H1 (cell line): ENCODE measurements around the gene ITPKC. TPM values are rescaled to one million over a fixed set of nuclear protein-coding genes. Genes with fewer than 3 reads are reported as not detected.
A peak's percentile ranks its signal among the peaks of the same experiment; 100 is the strongest.

Experiments used
- CTCF ChIA-PET: fragments of 300-600 bp; sonication (Branson Sonifier 250); formaldehyde crosslinking; loops from one replicate; lab custom pipeline; 2021; ENCODE audit not compliant: partially characterized antibody; lab: Charles Lee
- POLR2A ChIA-PET: fragments of 300-600 bp; sonication (Branson Sonifier 250); formaldehyde crosslinking; loops from one replicate; lab custom pipeline; 2021; ENCODE audit warnings: inconsistent platforms; ENCODE audit not compliant: partially characterized antibody; lab: Charles Lee
- DNase-seq, 2 experiments: peaks; one replicate each; pipeline versions ENCODE4 v3.0.0 to v3.0.0-alpha.2; 2010 to 2022; ENCODE audit warnings: low spot score in 2 of 2, low read depth in 1 of 2, mixed read lengths in 1 of 2
- FAIRE-seq: peaks from 2 replicates; lab custom pipeline; 2011; peaks lifted over from hg19 to GRCh38; lab: Jason Lieb, UNC
- H2AFZ ChIP-seq: 2 replicates; pipeline ENCODE4 v1.8.1; 2012; ENCODE audit warnings: low read length, inconsistent platforms
- H2AK5ac ChIP-seq: 2 replicates; pipeline ENCODE4 v1.6.1; 2013; ENCODE audit warnings: low read depth, low read length
- H2BK120ac ChIP-seq: replicated peaks from 2 replicates; pipeline ENCODE3; 2013; ENCODE audit warnings: low read depth, low read length, inconsistent platforms
- H2BK12ac ChIP-seq: 2 replicates; pipeline ENCODE4 v1.6.1; 2013; ENCODE audit warnings: low read depth, low read length
- H2BK15ac ChIP-seq: 2 replicates; pipeline ENCODE4 v1.6.1; 2013; ENCODE audit warnings: low read length
- H2BK20ac ChIP-seq: 2 replicates; pipeline ENCODE4 v1.6.1; 2013; ENCODE audit warnings: low read length
- H2BK5ac ChIP-seq: 2 replicates; pipeline ENCODE4 v1.6.1; 2013; ENCODE audit warnings: low read depth, low read length
- H3K14ac ChIP-seq: 2 replicates; pipeline ENCODE4 v1.6.1; 2013; ENCODE audit warnings: inconsistent platforms; ENCODE audit not compliant: insufficient read length
- H3K18ac ChIP-seq: 2 replicates; pipeline ENCODE4 v1.6.1; 2013; ENCODE audit warnings: low read length; ENCODE audit errors: extremely low read depth
- H3K23ac ChIP-seq: 2 replicates; pipeline ENCODE4 v1.6.1; 2013; ENCODE audit warnings: inconsistent platforms; ENCODE audit not compliant: insufficient read length
- H3K23me2 ChIP-seq: 2 replicates; pipeline ENCODE4 v1.6.1; 2013; ENCODE audit warnings: low read depth, low read length
- H3K27ac ChIP-seq: 2 replicates; pipeline ENCODE4 v1.6.1; 2011; ENCODE audit warnings: low read depth, low read length, inconsistent platforms
- H3K27me3 ChIP-seq, 4 experiments: replicated peaks in 1 of 4; 1 replicate in 1 of 4; 2 replicates in 3 of 4; pipeline versions ENCODE4 v1.6.1 to v1.8.1; 2011 to 2013; ENCODE audit warnings: low read length in 3 of 4, mild to moderate bottlenecking in 3 of 4, inconsistent platforms in 2 of 4, mixed read lengths in 2 of 4, moderate library complexity in 1 of 4; ENCODE audit not compliant: control insufficient read depth in 3 of 4, insufficient read depth in 3 of 4; ENCODE audit errors: extremely low read depth in 1 of 4
- H3K36me3 ChIP-seq, 4 experiments: 2 replicates each; pipeline versions ENCODE4 v1.6.1 to v1.8.1; 2011 to 2013; ENCODE audit warnings: mild to moderate bottlenecking in 4 of 4, low read length in 3 of 4, moderate library complexity in 2 of 4, control low read depth in 1 of 4, inconsistent platforms in 1 of 4; ENCODE audit not compliant: insufficient read depth in 4 of 4, control insufficient read depth in 2 of 4
- H3K4ac ChIP-seq: replicated peaks from 2 replicates; pipeline ENCODE3; 2013; ENCODE audit warnings: low read length, low read depth, mixed read lengths, inconsistent platforms; ENCODE audit not compliant: insufficient read length
- H3K4me1 ChIP-seq, 4 experiments: replicated peaks in 1 of 4; 1 replicate in 1 of 4; 2 replicates in 3 of 4; pipeline versions ENCODE4 v1.6.1 to v1.8.1; 2011 to 2013; ENCODE audit warnings: low read length in 3 of 4, inconsistent platforms in 2 of 4, mixed read lengths in 1 of 4; ENCODE audit not compliant: insufficient read depth in 4 of 4, control insufficient read depth in 3 of 4
- H3K4me2 ChIP-seq, 2 experiments: 2 replicates each; pipeline versions ENCODE4 v1.6.1 to v1.8.1; 2011 to 2013; ENCODE audit warnings: low read depth in 2 of 2, low read length in 2 of 2, control low read depth in 1 of 2, inconsistent platforms in 1 of 2, mild to moderate bottlenecking in 1 of 2; ENCODE audit not compliant: insufficient read depth in 1 of 2
- H3K4me3 ChIP-seq, 4 experiments: fragments of 200-600, 300-600 bp in 1 of 4; sonication (generic), shearing (Covaris generic), sonication (Bioruptor Twin) in 1 of 4; 2 replicates each; pipeline versions ENCODE4 v1.5.1 to v1.8.1; 2011 to 2016; ENCODE audit warnings: low read length in 4 of 4, low read depth in 3 of 4, control low read depth in 2 of 4, inconsistent platforms in 2 of 4, mild to moderate bottlenecking in 2 of 4, mixed read lengths in 1 of 4, moderate library complexity in 1 of 4; ENCODE audit not compliant: insufficient read depth in 2 of 4; ENCODE audit errors: extremely low read depth in 1 of 4
- H3K56ac ChIP-seq: replicated peaks from 2 replicates; pipeline ENCODE3; 2013; ENCODE audit warnings: low read depth, mild to moderate bottlenecking, mixed read lengths, low read length, inconsistent platforms; ENCODE audit not compliant: insufficient read length
- H3K79me1 ChIP-seq: 2 replicates; pipeline ENCODE4 v1.6.1; 2013; ENCODE audit warnings: low read depth, low read length, control low read depth
- H3K79me2 ChIP-seq, 2 experiments: 2 replicates each; pipeline versions ENCODE4 v1.6.1 to v1.8.1; 2012 to 2013; ENCODE audit warnings: low read length in 2 of 2, mild to moderate bottlenecking in 2 of 2, inconsistent platforms in 1 of 2; ENCODE audit not compliant: insufficient read depth in 2 of 2, control insufficient read depth in 1 of 2
- H3K9ac ChIP-seq, 4 experiments: replicated peaks in 1 of 4; 1 replicate in 1 of 4; 2 replicates in 3 of 4; pipeline versions ENCODE4 v1.6.1 to v1.8.1; 2011 to 2013; ENCODE audit warnings: low read depth in 3 of 4, low read length in 3 of 4, control low read depth in 2 of 4, mild to moderate bottlenecking in 2 of 4, moderate library complexity in 2 of 4, inconsistent platforms in 1 of 4; ENCODE audit errors: extremely low read depth in 1 of 4
- H3K9me3 ChIP-seq, 2 experiments: 2 replicates each; pipeline versions ENCODE4 v1.6.1 to v1.8.1; 2012 to 2013; ENCODE audit warnings: mild to moderate bottlenecking in 2 of 2, moderate library complexity in 2 of 2, control low read depth in 1 of 2, inconsistent platforms in 1 of 2, low read depth in 1 of 2, low read length in 1 of 2, mixed read lengths in 1 of 2; ENCODE audit not compliant: insufficient read depth in 2 of 2
- H4K20me1 ChIP-seq, 2 experiments: replicated peaks in 1 of 2; 2 replicates each; pipeline versions ENCODE3 to v1.8.1; 2011 to 2013; ENCODE audit warnings: inconsistent platforms in 2 of 2, low read length in 2 of 2, mild to moderate bottlenecking in 1 of 2; ENCODE audit not compliant: insufficient read depth in 2 of 2, control insufficient read depth in 1 of 2
- H4K5ac ChIP-seq: 2 replicates; pipeline ENCODE4 v1.6.1; 2013; ENCODE audit warnings: low read length, low read depth, mixed read lengths, inconsistent platforms; ENCODE audit not compliant: insufficient read length
- H4K8ac ChIP-seq: 2 replicates; pipeline ENCODE4 v1.8.0; 2013; ENCODE audit warnings: mild to moderate bottlenecking, moderate library complexity, low read length, inconsistent platforms; ENCODE audit not compliant: insufficient read depth; ENCODE audit errors: extremely low read depth
- H4K91ac ChIP-seq: replicated peaks from 2 replicates; pipeline ENCODE3; 2013; ENCODE audit warnings: low read length, mixed read lengths, inconsistent platforms; ENCODE audit not compliant: insufficient read length
- CBX5 ChIP-seq: fragments of 300-800, 300-1000 bp; sonication (generic); IDR thresholded peaks from 2 replicates; pipeline ENCODE4 v1.7.1; 2016; ENCODE audit warnings: antibody characterized with exemption, low read length, low read depth
- FOSL1 ChIP-seq: IDR thresholded peaks from 2 replicates; pipeline ENCODE4 v1.6.1; 2011; ENCODE audit warnings: mild to moderate bottlenecking, low read depth, low read length, moderate library complexity; ENCODE audit not compliant: insufficient read depth
- KDM4A ChIP-seq: IDR thresholded peaks from one replicate; pipeline ENCODE4 v1.7.1; 2012; ENCODE audit warnings: low read depth, mild to moderate bottlenecking, moderate library complexity, low read length, inconsistent platforms; ENCODE audit not compliant: severe bottlenecking
- KDM5A ChIP-seq: fragments of 200-600 bp; IDR thresholded peaks from 2 replicates; pipeline ENCODE4 v1.7.1; 2012; ENCODE audit warnings: mild to moderate bottlenecking, low read length, inconsistent platforms, mixed read lengths
- PHF8 ChIP-seq: fragments of 200-600 bp; sonication (generic); conservative IDR thresholded peaks from 2 replicates; pipeline ENCODE4 v1.7.1; 2012; ENCODE audit warnings: low read depth, mild to moderate bottlenecking, inconsistent platforms, low read length, moderate library complexity
- SIN3A ChIP-seq, 2 experiments: IDR thresholded peaks in 1 of 2; conservative IDR thresholded peaks in 1 of 2; 2 replicates each; pipeline ENCODE4 v1.6.1; 2011 to 2012; ENCODE audit warnings: low read length in 2 of 2, improper control_type of control experiment in 1 of 2, low read depth in 1 of 2, mild to moderate bottlenecking in 1 of 2
- TAF7 ChIP-seq: optimal IDR thresholded peaks from 2 replicates; pipeline ENCODE3; 2011; ENCODE audit warnings: low read depth, mild to moderate bottlenecking, inconsistent platforms, low read length, moderate library complexity, borderline replicate concordance
- WGBS, 2 experiments: shearing (Covaris generic) in 1 of 2; methylation state at CpG; one replicate each; pipeline versions ENCODE4 v1.1.6 to v1.1.7; 2013 to 2015; ENCODE audit warnings: low lambda C conversion rate in 2 of 2, mixed read lengths in 2 of 2, inconsistent platforms in 1 of 2, low coverage in 1 of 2, missing lambda C conversion rate in 1 of 2; ENCODE audit not compliant: insufficient replicate concordance in 2 of 2, insufficient coverage in 1 of 2, insufficient read length in 1 of 2; ENCODE audit errors: extremely low coverage in 1 of 2, missing lambda C conversion rate in 1 of 2; 5-methylcytosine and 5-hydroxymethylcytosine counted together
- polyA plus RNA-seq, 7 experiments: library from polyadenylated mRNA; depleted of rRNA in 3 of 7; stranded (reverse) in 5 of 7; unstranded in 2 of 7; fragments of >200 nt in 5 of 7; fragments of 200-250 nt in 2 of 7; gene quantifications; 1 replicate in 5 of 7; 2 replicates in 1 of 7; 4 replicates in 1 of 7; pipeline versions ENCODE4 v1.2.1 to v1.2.3, GENCODE V29; 2011 to 2013; ENCODE audit warnings: missing spikeins in 2 of 7, mixed read lengths in 2 of 7
- total RNA-seq: library from RNA; stranded (reverse); fragmentation: NEBNext Ultra II Directional; extraction: Animal tissue kit (Norgen Biotek cat#: 25700); gene quantifications from 2 replicates; pipeline ENCODE4 v1.2.1, GENCODE V29; 2021

ITPKC gene
- total and polyA plus RNA-seq, 2 of the 8 experiments (the other 6 are each of a cell fraction or from before 2014, with no cell fraction given) = 5.2 to 8.9 TPM

DNA sequence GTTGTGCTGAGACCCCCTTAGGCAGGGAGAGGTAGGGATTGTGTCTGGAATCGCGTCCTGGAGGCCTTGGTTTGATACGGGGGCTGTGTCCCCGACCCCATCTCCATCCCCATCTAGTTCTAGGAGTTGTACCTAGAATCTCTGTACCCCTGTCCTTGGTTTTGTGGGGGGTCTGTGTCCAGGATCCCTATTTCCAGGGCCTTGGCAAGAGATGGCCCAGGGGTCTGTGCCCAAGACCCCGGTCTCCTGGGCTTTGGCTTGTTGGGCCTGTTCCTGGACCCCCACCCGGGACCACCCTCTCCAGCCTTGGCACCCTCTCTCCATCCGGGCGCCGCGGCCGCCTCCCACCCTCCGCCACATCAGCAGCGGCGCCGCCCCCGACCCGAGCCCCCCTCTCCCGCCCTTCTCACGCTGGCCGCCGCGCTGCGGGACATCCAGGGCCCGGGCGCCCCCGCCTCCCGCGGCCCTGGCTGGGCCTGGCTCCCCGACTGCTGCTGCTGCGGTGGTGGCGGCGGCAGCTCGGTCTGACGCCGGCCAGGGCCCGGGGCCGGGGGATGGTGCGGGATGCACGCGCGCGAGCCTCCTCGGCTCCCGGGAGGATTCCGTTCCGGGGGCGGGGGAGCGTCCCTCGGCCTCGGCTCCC, 26.7 kb upstream of the ITPKC start, which contains the start of gene NUMBL:
NUMBL (minus strand) TSS at position 602 of the 643 bp plus-strand sequence; CDS start at position 434, 168 bp downstream.
- TF ChIP-seq TAF7 (peak; percentile 25), KDM4A (peak; percentile 51), PHF8 (peak; percentile 75), SIN3A (conservative IDR thresholded peaks at IDR 0.05 in 1 of 2, IDR thresholded peaks at IDR 0.05 in 1 of 2; ENCODE audit: low read depth in 1 of 2, low read length in 2 of 2) (peak in 1 of 2 experiments; percentile 34; a peak in 1 of 4 replicates), CBX5 (no peak), KDM5A (no peak), FOSL1 (0 out of 2 replicates have a peak, but pooled peaks have one; percentile 43)
- H3K27ac ChIP-seq = peak within 1 kb of the TSS; percentile 86

More for the DNA sequence above, 26.7 kb upstream of the ITPKC start, which contains the start of gene NUMBL:
- Histone ChIP-seq H4K5ac (peak within 1 kb of the TSS; percentile 78), H3K14ac (no peak within 1 kb of the TSS), H2BK20ac (no peak within 1 kb of the TSS), H3K56ac (peak within 1 kb of the TSS; percentile 79), H3K9ac (peak within 1 kb of the TSS; percentile 70 to 97 (median 78)), H2BK5ac (peak within 1 kb of the TSS; percentile 87), H4K91ac (peak within 1 kb of the TSS; percentile 90), H3K4me2 (peak within 1 kb of the TSS; percentile 94 to 98), H3K18ac (peak within 1 kb of the TSS; percentile 95), H4K8ac (peak within 1 kb of the TSS; percentile 93), H2AFZ (no peak within 1 kb of the TSS), H2BK120ac (no peak within 1 kb of the TSS), H3K27me3 (no peaks in the 10 kb centered on the region), H4K20me1 (peaks cover 6 to 21% of the 10 kb centered on the region in 2 experiments), H3K79me1 (peaks cover 12% of the 10 kb centered on the region), H3K9me3 (no peaks in the 10 kb centered on the region), H3K79me2 (peaks cover 0 to 21% of the 10 kb centered on the region in 2 experiments; a peak in 3 of 4 replicates), H3K4me3 (peak within 1 kb of the TSS; percentile 54 to 76 (median 70)), H2BK15ac (peak within 1 kb of the TSS; percentile 88; the same call in 1 of the 2 replicates), H3K4me1 (peaks cover 0 to 25% (median 15%) of the 10 kb centered on the region in 4 experiments; a peak in 6 of 7 replicates), H3K23ac (no peak within 1 kb of the TSS), H3K36me3 (peaks cover 0 to 22% (median 11%) of the 10 kb centered on the region in 4 experiments; a peak in 5 of 8 replicates), H3K23me2 (peaks cover 16% of the 10 kb centered on the region), H2AK5ac (peak within 1 kb of the TSS; percentile 28; the same call in 1 of the 2 replicates), H3K4ac (peak within 1 kb of the TSS; percentile 88), H2BK12ac (peak within 1 kb of the TSS; percentile 77)
- DNase-seq (no peak), FAIRE-seq (no peak)
- 4% methylated on average over 13 of the region's 50 CpGs; no CpG with 5 or more reads in 1 of the 2 experiments for WGBS, 2 experiments
- CTCF ChIA-PET = interaction anchor here (0.9 to 1.6 kb wide), 3 partner anchors 27 to 117 kb away, joined by 3 to 6 read pairs (median 3); partner anchors contain the start of genes COQ8B and ITPKC
- POLR2A ChIA-PET = interaction anchor here (0.7 to 3.0 kb wide), 14 partner anchors 10 to 114 kb away, joined by 3 to 24 read pairs (median 6); partner anchors contain the start of genes ACTMAP, COQ8B, EGLN2 and ITPKC
